GM23338 (cell line): ENCODE results near the gene CIT.

Experiments used
- TF ChIP-seq, protein P1 (sequence below), 2 experiments: fragments of 200-600 bp in 1 of 2; sonication (generic) in 1 of 2; conservative IDR thresholded peaks; 2 replicates each; pipeline versions ENCODE4 v1.5.1 to v1.6.1; 2016 to 2017; ENCODE audit warnings: antibody characterized with exemption in 2 of 2, low read depth in 2 of 2, mild to moderate bottlenecking in 2 of 2, moderate library complexity in 1 of 2
- TF ChIP-seq, protein P2 (sequence below): IDR thresholded peaks from one replicate; pipeline ENCODE4 v1.6.1; 2018; ENCODE audit warnings: antibody characterized with exemption; ENCODE audit not compliant: unreplicated experiment

DNA sequence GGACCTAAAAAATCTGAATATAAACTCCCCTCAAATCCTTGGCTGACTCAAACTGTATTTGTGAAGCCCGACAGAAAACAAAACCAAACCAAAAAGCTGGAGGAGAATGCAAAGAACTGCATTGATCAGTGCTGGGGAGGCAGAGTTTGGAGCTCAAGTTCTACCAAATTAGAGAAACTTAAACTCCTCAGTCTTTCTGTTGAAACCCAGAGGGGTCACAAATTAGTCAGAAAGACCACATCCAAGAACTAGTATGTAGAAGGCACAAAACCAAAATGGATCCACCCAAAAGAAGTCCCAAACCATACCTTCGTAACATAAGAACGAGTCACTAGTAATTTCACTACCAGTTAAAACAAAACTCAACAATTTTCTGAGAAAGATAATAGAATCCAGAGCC is 224.5 kb downstream of the CIT start:
- TF ChIP-seq, protein P1, sequence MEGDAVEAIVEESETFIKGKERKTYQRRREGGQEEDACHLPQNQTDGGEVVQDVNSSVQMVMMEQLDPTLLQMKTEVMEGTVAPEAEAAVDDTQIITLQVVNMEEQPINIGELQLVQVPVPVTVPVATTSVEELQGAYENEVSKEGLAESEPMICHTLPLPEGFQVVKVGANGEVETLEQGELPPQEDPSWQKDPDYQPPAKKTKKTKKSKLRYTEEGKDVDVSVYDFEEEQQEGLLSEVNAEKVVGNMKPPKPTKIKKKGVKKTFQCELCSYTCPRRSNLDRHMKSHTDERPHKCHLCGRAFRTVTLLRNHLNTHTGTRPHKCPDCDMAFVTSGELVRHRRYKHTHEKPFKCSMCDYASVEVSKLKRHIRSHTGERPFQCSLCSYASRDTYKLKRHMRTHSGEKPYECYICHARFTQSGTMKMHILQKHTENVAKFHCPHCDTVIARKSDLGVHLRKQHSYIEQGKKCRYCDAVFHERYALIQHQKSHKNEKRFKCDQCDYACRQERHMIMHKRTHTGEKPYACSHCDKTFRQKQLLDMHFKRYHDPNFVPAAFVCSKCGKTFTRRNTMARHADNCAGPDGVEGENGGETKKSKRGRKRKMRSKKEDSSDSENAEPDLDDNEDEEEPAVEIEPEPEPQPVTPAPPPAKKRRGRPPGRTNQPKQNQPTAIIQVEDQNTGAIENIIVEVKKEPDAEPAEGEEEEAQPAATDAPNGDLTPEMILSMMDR (conservative IDR thresholded peaks at IDR 0.05; ENCODE audit: low read depth in 2 of 2), result no peak
- TF ChIP-seq, protein P2, sequence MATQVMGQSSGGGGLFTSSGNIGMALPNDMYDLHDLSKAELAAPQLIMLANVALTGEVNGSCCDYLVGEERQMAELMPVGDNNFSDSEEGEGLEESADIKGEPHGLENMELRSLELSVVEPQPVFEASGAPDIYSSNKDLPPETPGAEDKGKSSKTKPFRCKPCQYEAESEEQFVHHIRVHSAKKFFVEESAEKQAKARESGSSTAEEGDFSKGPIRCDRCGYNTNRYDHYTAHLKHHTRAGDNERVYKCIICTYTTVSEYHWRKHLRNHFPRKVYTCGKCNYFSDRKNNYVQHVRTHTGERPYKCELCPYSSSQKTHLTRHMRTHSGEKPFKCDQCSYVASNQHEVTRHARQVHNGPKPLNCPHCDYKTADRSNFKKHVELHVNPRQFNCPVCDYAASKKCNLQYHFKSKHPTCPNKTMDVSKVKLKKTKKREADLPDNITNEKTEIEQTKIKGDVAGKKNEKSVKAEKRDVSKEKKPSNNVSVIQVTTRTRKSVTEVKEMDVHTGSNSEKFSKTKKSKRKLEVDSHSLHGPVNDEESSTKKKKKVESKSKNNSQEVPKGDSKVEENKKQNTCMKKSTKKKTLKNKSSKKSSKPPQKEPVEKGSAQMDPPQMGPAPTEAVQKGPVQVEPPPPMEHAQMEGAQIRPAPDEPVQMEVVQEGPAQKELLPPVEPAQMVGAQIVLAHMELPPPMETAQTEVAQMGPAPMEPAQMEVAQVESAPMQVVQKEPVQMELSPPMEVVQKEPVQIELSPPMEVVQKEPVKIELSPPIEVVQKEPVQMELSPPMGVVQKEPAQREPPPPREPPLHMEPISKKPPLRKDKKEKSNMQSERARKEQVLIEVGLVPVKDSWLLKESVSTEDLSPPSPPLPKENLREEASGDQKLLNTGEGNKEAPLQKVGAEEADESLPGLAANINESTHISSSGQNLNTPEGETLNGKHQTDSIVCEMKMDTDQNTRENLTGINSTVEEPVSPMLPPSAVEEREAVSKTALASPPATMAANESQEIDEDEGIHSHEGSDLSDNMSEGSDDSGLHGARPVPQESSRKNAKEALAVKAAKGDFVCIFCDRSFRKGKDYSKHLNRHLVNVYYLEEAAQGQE, result no peak
